Measurements from ENCODE around the gene KCNK5. TPM values are rescaled to one million over a fixed set of nuclear protein-coding genes. Genes with fewer than 3 reads are reported as not detected.

KCNK5 gene
- total and polyA plus RNA-seq, 9 of the 15 experiments (the other 6 are each of a cell fraction or from before 2014, with no cell fraction given) = 1.5 to 45.8 (median 25.8) TPM

GRCh38 chr6:39268721-39269120 is 39.4 kb upstream of the KCNK5 start:
- Histone ChIP-seq H3K4me2 (ENCODE audit: insufficient read depth, low read length) (no peak overlapping the region), H3K4me3 (no peak overlapping the region), H2AFZ (ENCODE audit: low read depth, low read length) (no peak overlapping the region), H3K79me2 (ENCODE audit: control insufficient read depth, insufficient read depth, low read length) (no peaks in the 10 kb centered on the region), H4K20me1 (replicated peaks; ENCODE audit: control insufficient read depth, insufficient read depth, low read length) (0 out of 2 replicates have a peak, but pooled peaks cover under 1% of the 10 kb centered on the region), H3K9ac (ENCODE audit: insufficient read depth in 1 of 2, low read depth in 2 of 2, low read length in 2 of 2) (no peak overlapping the region), H3K36me3 (ENCODE audit: control insufficient read depth, insufficient read depth, low read length) (no peaks in the 10 kb centered on the region), H3K9me3 (replicated peaks; ENCODE audit: control insufficient read depth, insufficient read depth, low read depth, low read length) (no peaks in the 10 kb centered on the region), H3K27ac (ENCODE audit: extremely low read depth, low read depth, low read length) (no peak overlapping the region), H3K9me1 (ENCODE audit: control insufficient read depth, insufficient read depth, low read length) (no peaks in the 10 kb centered on the region), H3K4me1 (replicated peaks in 1 of 2; ENCODE audit: control insufficient read depth in 2 of 2, insufficient read depth in 2 of 2, low read length in 2 of 2) (no peaks in the 10 kb centered on the region), H3K27me3 (ENCODE audit: control insufficient read depth in 2 of 2, insufficient read depth in 2 of 2, low read length in 2 of 2) (peaks cover 44 to 45% of the 10 kb centered on the region in 2 experiments)
- in situ Hi-C loops (cut with MboI) = no loop called here
- ATAC-seq = no peak
- BruUV-seq (replicated peaks) = no TSS peak
- no peak for FAIRE-seq
- CTCF ChIA-PET (ENCODE audit: low intra/inter-chr PET ratio) = no interaction called here
- 3% methylated on average over 3 of the region's 3 CpGs for WGBS (ENCODE audit: insufficient coverage, low coverage, missing lambda C conversion rate)
- POLR2A ChIA-PET = interaction anchor here (0.7 kb wide), 1 partner anchor 10 kb away, joined by 3 read pairs; no protein-coding TSS in a partner anchor
- intact Hi-C loops (cut with micrococcal nuclease) = no loop called here
- DNase-seq (ENCODE audit: extremely low read depth in 1 of 4, low spot score in 3 of 4) = no peak
- TF ChIP-seq TAF9B (IDR thresholded peaks at IDR 0.05; ENCODE audit: partially characterized antibody) (no peak), VEZF1 (CRISPR knock-in tag; IDR thresholded peaks at IDR 0.05) (no peak), SREBF2 (CRISPR knock-in tag; IDR thresholded peaks at IDR 0.05) (no peak)

GRCh38 chr6:39268171-39268570 is 38.9 kb upstream of the KCNK5 start:
- DNase-seq (ENCODE audit: extremely low read depth in 1 of 4, low spot score in 3 of 4) (no peak), FAIRE-seq (peak; percentile 44), ATAC-seq (no peak)
- Histone ChIP-seq H3K4me3 (no peak overlapping the region), H3K27ac (ENCODE audit: extremely low read depth, low read depth, low read length) (no peak overlapping the region), H3K9me1 (ENCODE audit: control insufficient read depth, insufficient read depth, low read length) (no peaks in the 10 kb centered on the region), H2AFZ (ENCODE audit: low read depth, low read length) (no peak overlapping the region), H3K9me3 (replicated peaks; ENCODE audit: control insufficient read depth, insufficient read depth, low read depth, low read length) (no peaks in the 10 kb centered on the region), H3K9ac (ENCODE audit: insufficient read depth in 1 of 2, low read depth in 2 of 2, low read length in 2 of 2) (no peak overlapping the region), H3K27me3 (ENCODE audit: control insufficient read depth in 2 of 2, insufficient read depth in 2 of 2, low read length in 2 of 2) (peaks cover 39 to 43% of the 10 kb centered on the region in 2 experiments), H3K4me1 (replicated peaks in 1 of 2; ENCODE audit: control insufficient read depth in 2 of 2, insufficient read depth in 2 of 2, low read length in 2 of 2) (no peaks in the 10 kb centered on the region), H3K4me2 (ENCODE audit: insufficient read depth, low read length) (no peak overlapping the region), H4K20me1 (replicated peaks; ENCODE audit: control insufficient read depth, insufficient read depth, low read length) (no peaks in the 10 kb centered on the region), H3K79me2 (ENCODE audit: control insufficient read depth, insufficient read depth, low read length) (no peaks in the 10 kb centered on the region), H3K36me3 (ENCODE audit: control insufficient read depth, insufficient read depth, low read length) (no peaks in the 10 kb centered on the region)
- in situ Hi-C loops (cut with MboI) = no loop called here
- BruUV-seq (replicated peaks) = no TSS peak
- WGBS (ENCODE audit: insufficient coverage, low coverage, missing lambda C conversion rate) = under 1% methylated on average over 7 of the region's 7 CpGs
- intact Hi-C loops (cut with micrococcal nuclease) = no loop called here
- CTCF ChIA-PET (ENCODE audit: low intra/inter-chr PET ratio) = no interaction called here
- POLR2A ChIA-PET = no interaction called here
- TF ChIP-seq IFI16 (CRISPR knock-in tag; IDR thresholded peaks at IDR 0.05) = no peak
- TF ChIP-seq CREB3 (tag; conservative IDR thresholded peaks at IDR 0.05; ENCODE audit: low read depth) = no peak
- no peak for TF ChIP-seq SMARCA5 (IDR thresholded peaks at IDR 0.05)
- no peak for TF ChIP-seq ZNF77 (CRISPR knock-in tag; IDR thresholded peaks at IDR 0.05)
